T-cell (primary cell): ENCODE data around the gene CARD14. TPM values are rescaled to one million over a fixed set of nuclear protein-coding genes. Genes with fewer than 3 reads are reported as not detected.

Experiments
- ATAC-seq, 4 experiments: fragments of 200-7000 bp in 3 of 4; fragments of 150-1000 bp in 1 of 4; cut with Tn5 transposase; replicated peaks in 1 of 4; 1 replicate in 3 of 4; 2 replicates in 1 of 4; pipeline ENCODE4 v1.10.0; 2021; ENCODE audit warnings: moderate library complexity in 3 of 4, mild to moderate bottlenecking in 2 of 4, moderate number of reproducible peaks in 1 of 4
- CTCF ChIA-PET, 2 donors: fragments of 300-600 bp; sonication (Branson Sonifier 250); formaldehyde crosslinking; loops; one replicate each; lab custom pipeline; 2022; ENCODE audit warnings: antibody characterized with exemption in 2 of 2; lab: Charles Lee
- POLR2A ChIA-PET, 2 donors: fragments of 300-600 bp; sonication (Branson Sonifier 250); formaldehyde crosslinking; loops; one replicate each; lab custom pipeline; 2022; ENCODE audit warnings: antibody characterized with exemption in 2 of 2; lab: Charles Lee
- DNase-seq, 35 experiments: peaks; one replicate each; pipeline versions ENCODE4 v3.0.0 to v3.0.0-alpha.2; 2013 to 2023
- H3K27ac ChIP-seq: one replicate; pipeline ENCODE4 v1.5.1; 2013; ENCODE audit warnings: low read length
- H3K27me3 ChIP-seq, 2 experiments: replicated peaks in 1 of 2; 1 replicate in 1 of 2; 2 replicates in 1 of 2; pipeline versions ENCODE4 v1.6.1 to v1.7.0; 2013; ENCODE audit warnings: low read length in 1 of 2, mixed read lengths in 1 of 2; ENCODE audit not compliant: control insufficient read depth in 2 of 2, insufficient read depth in 2 of 2; ENCODE audit errors: extremely low read depth in 1 of 2
- H3K36me3 ChIP-seq, 2 donors: 1 replicate in 1 of 2; 2 replicates in 1 of 2; pipeline versions ENCODE4 v1.6.1 to v1.7.0; 2013; ENCODE audit warnings: low read length in 1 of 2; ENCODE audit not compliant: control insufficient read depth in 2 of 2, insufficient read depth in 1 of 2; ENCODE audit errors: extremely low read depth in 1 of 2
- H3K4me1 ChIP-seq, 2 experiments: 1 replicate in 1 of 2; 2 replicates in 1 of 2; pipeline versions ENCODE4 v1.6.1 to v1.7.0; 2013; ENCODE audit warnings: low read length in 2 of 2, mixed read lengths in 1 of 2; ENCODE audit not compliant: insufficient read depth in 2 of 2, control insufficient read depth in 1 of 2; ENCODE audit errors: extremely low read depth in 1 of 2
- H3K4me3 ChIP-seq, 2 donors: 1 replicate in 1 of 2; 2 replicates in 1 of 2; pipeline versions ENCODE4 v1.5.1 to v1.7.0; 2013; ENCODE audit warnings: mild to moderate bottlenecking in 2 of 2, low read length in 1 of 2, moderate library complexity in 1 of 2; ENCODE audit not compliant: control insufficient read depth in 1 of 2; ENCODE audit errors: extremely low read depth in 1 of 2
- H3K9me3 ChIP-seq: 2 replicates; pipeline ENCODE4 v1.7.0; 2013
- H3K27ac Mint-ChIP-seq, 2 donors: one replicate each; pipeline ENCODE4 v1.8.0; 2020 to 2021; ENCODE audit warnings: mild to moderate bottlenecking in 2 of 2, mixed read lengths in 2 of 2
- H3K27me3 Mint-ChIP-seq, 2 donors: one replicate each; pipeline ENCODE4 v1.8.0; 2021 to 2022; ENCODE audit warnings: mixed read lengths in 2 of 2
- H3K36me3 Mint-ChIP-seq: one replicate; pipeline ENCODE4 v1.8.0; 2021; ENCODE audit warnings: mixed read lengths
- H3K4me1 Mint-ChIP-seq, 3 donors: one replicate each; pipeline ENCODE4 v1.8.0; 2020 to 2022; ENCODE audit warnings: mixed read lengths in 3 of 3, mild to moderate bottlenecking in 1 of 3
- H3K4me3 Mint-ChIP-seq, 3 donors: one replicate each; pipeline ENCODE4 v1.8.0; 2020 to 2022; ENCODE audit warnings: mild to moderate bottlenecking in 3 of 3, mixed read lengths in 3 of 3, moderate library complexity in 3 of 3
- H3K9me3 Mint-ChIP-seq, 3 donors: one replicate each; pipeline ENCODE4 v1.8.0; 2020 to 2022; ENCODE audit warnings: mixed read lengths in 3 of 3
- WGBS: methylation state at CpG from one replicate; pipeline ENCODE4 v1.1.5; 2013; ENCODE audit warnings: missing lambda C conversion rate; ENCODE audit not compliant: insufficient coverage; 5-methylcytosine and 5-hydroxymethylcytosine counted together
- total RNA-seq, 35 experiments: library from RNA in 6 of 35; stranded (reverse) in 6 of 35; fragments of 120-200 nt in 1 of 35; gene quantifications; one replicate each; pipeline versions ENCODE4 v1.2.1 to v1.2.4 and lab custom pipeline; 2013 to 2026

Gene CARD14
- total RNA-seq, 5 donors from 2014 or later (not counting 1 experiment from before 2014, with no cell fraction given) = 0.06 to 0.10 TPM; not detected in 3

DNA sequence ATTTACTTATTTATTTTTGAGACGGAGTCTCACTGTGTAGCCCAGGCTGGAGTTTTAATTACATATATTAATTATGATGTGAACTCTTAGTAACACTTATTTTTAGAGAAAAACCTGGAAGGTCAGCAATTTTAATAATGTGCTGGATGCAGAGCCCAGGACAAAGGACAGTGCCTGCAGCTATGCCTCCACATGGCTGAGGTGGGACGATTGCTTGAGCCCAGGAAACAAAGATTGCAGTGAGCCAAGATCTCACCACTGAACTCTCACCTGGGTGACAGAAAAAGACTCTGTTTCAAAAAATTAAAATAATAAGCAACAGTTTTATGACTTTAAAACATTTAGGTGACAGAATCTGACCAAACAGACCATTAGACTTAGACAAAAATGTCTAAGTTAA lies 11.0 kb upstream of the CARD14 start:
- CTCF ChIA-PET = interaction anchor here in 1 of 2 donors (1.0 kb wide), 1 partner anchor 57 kb away, joined by 3 read pairs; the partner anchor contains the start of gene GAA
- no peak for DNase-seq
- Histone ChIP-seq H3K9me3 (no peaks in the 10 kb centered on the region), H3K36me3 (no peaks in the 10 kb centered on the region), H3K27ac (no peak overlapping the region), H3K27me3 (peaks cover 0 to 8% of the 10 kb centered on the region in 2 experiments), H3K4me1 (no peaks in the 10 kb centered on the region), H3K4me3 (no peak overlapping the region)
- H3K36me3 Mint-ChIP-seq = no peaks in the 10 kb centered on the region
- peaks cover 0 to 4% (median 0%) of the 10 kb centered on the region in 3 donors for H3K4me1 Mint-ChIP-seq
- H3K27me3 Mint-ChIP-seq = peaks cover 7 to 14% of the 10 kb centered on the region in 2 donors
- H3K9me3 Mint-ChIP-seq = peaks cover 3 to 8% (median 5%) of the 10 kb centered on the region in 3 donors
- 80% methylated on average over 1 of the region's 2 CpGs for WGBS
- H3K4me3 Mint-ChIP-seq = no peak overlapping the region
- H3K27ac Mint-ChIP-seq = no peak overlapping the region
- POLR2A ChIA-PET = no interaction called here
- ATAC-seq = no peak

DNA sequence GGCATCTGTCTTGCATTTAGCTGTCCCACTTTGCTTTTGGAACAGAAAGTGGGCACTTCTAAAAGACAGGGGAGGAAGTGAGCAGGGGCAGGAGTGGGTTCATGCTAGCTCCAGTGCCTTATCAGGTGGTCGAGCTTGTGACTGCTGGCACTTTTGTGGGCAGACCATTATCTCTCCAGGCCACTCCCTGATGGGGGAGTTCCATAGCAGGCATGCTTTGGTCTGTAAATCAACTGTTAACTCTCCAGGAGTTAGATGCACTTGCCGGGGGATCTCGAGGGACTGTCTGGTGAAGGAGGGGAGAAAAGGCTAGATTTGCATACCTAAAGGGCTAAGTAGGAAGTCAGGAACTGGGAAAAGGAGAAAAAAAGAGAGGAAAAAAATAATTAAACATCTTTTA lies 9.3 kb upstream of the CARD14 start:
- 20% methylated on average over 3 of the region's 3 CpGs for WGBS
- H3K36me3 Mint-ChIP-seq = no peaks in the 10 kb centered on the region
- peaks cover 3 to 5% (median 5%) of the 10 kb centered on the region in 3 donors for H3K9me3 Mint-ChIP-seq

DNA sequence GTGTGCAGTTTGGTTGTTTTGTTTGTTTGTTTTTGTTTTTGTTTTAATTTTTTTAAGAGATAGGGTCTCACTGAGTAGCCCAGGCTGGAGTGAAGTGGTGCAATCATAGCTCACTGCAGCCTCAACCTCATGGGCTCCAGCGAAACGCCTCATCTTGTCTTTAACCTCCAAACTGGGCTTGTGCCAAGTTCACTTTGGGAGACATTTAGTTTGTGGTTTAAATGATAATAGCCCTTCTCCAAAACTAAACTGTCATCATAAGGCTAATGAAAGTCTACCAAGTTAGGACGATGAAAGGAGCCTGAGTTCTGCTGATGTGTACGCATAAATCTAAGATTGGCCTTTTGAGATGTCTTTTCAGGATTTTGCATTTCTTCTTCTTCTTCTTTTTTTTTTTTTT lies 6.5 kb upstream of the CARD14 start:
- CTCF ChIA-PET = interaction anchor here (0.7 kb wide), 2 partner anchors 28 to 165 kb away, joined by 6 read pairs; no protein-coding TSS in a partner anchor
- Mint-ChIP-seq H3K36me3 (no peaks in the 10 kb centered on the region), H3K27me3 (peaks cover 7 to 19% of the 10 kb centered on the region in 2 donors), H3K4me3 (no peak overlapping the region), H3K27ac (no peak overlapping the region), H3K4me1 (peaks cover 0 to 4% (median 0%) of the 10 kb centered on the region in 3 donors), H3K9me3 (no peaks in the 10 kb centered on the region)
- H3K4me1 ChIP-seq = no peaks in the 10 kb centered on the region
- ATAC-seq (no peak), DNase-seq (no peak)
- no peaks in the 10 kb centered on the region for H3K9me3 ChIP-seq
- no peak overlapping the region for H3K4me3 ChIP-seq
- H3K27me3 ChIP-seq = peaks cover 0 to 15% of the 10 kb centered on the region in 2 experiments
- H3K27ac ChIP-seq = no peak overlapping the region
- H3K36me3 ChIP-seq = no peaks in the 10 kb centered on the region
- POLR2A ChIA-PET = interaction anchor here in 1 of 2 donors (0.6 kb wide), 1 partner anchor 793 kb away, joined by 5 read pairs; no protein-coding TSS in a partner anchor
- no CpG with 5 or more reads among the region's 4 CpGs for WGBS

More for the DNA sequence above, 9.3 kb upstream of the CARD14 start:
- ChIA-PET POLR2A (no interaction called here), CTCF (no interaction called here)
- H3K9me3 ChIP-seq = no peaks in the 10 kb centered on the region
- H3K27ac ChIP-seq = no peak overlapping the region
- no peak overlapping the region for H3K27ac Mint-ChIP-seq
- ATAC-seq (no peak), DNase-seq (no peak)
- H3K27me3 Mint-ChIP-seq = peaks cover 7 to 19% of the 10 kb centered on the region in 2 donors
- no peak overlapping the region for H3K4me3 ChIP-seq
- H3K4me3 Mint-ChIP-seq = no peak overlapping the region
- H3K27me3 ChIP-seq = peaks cover 0 to 10% of the 10 kb centered on the region in 2 experiments
- H3K4me1 ChIP-seq = no peaks in the 10 kb centered on the region
- H3K36me3 ChIP-seq = no peaks in the 10 kb centered on the region
- H3K4me1 Mint-ChIP-seq = peaks cover 0 to 4% (median 0%) of the 10 kb centered on the region in 3 donors

DNA sequence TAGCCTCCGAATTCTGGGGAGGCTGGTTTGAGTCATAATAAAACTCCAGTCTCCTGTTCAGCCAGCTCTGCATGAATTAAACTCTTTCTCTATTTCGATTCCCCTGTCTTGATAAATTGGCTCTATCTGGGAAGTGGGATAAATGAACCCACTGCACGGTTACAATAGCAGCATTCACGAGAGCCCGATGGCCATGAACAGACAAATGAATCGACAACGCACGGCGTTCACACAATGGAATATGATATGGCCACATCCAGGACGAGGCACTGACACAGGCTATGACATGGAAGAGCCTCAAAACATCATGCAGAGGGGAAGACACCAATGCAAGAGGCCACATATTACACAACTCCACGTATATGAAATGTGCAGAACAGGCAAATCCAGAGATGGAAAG lies 5.6 kb upstream of the CARD14 start:
- H3K36me3 Mint-ChIP-seq = no peaks in the 10 kb centered on the region
- DNase-seq = no peak
- Histone ChIP-seq H3K9me3 (no peaks in the 10 kb centered on the region), H3K4me1 (no peaks in the 10 kb centered on the region), H3K36me3 (no peaks in the 10 kb centered on the region), H3K27me3 (peaks cover 0 to 17% of the 10 kb centered on the region in 2 experiments), H3K27ac (no peak overlapping the region), H3K4me3 (no peak overlapping the region)
- ChIA-PET CTCF (interaction anchor here (0.7 kb wide), 2 partner anchors 28 to 166 kb away, joined by 6 read pairs; no protein-coding TSS in a partner anchor), POLR2A (interaction anchor here in 1 of 2 donors (0.6 kb wide), 1 partner anchor 17 kb away, joined by 3 read pairs; no protein-coding TSS in a partner anchor)
- H3K27ac Mint-ChIP-seq = no peak overlapping the region
- no peak overlapping the region for H3K4me3 Mint-ChIP-seq
- H3K4me1 Mint-ChIP-seq = peaks cover 0 to 4% (median 0%) of the 10 kb centered on the region in 3 donors
- no peaks in the 10 kb centered on the region for H3K9me3 Mint-ChIP-seq
- WGBS = 86% methylated on average over 7 of the region's 11 CpGs
- ATAC-seq = no peak
- peaks cover 7 to 19% of the 10 kb centered on the region in 2 donors for H3K27me3 Mint-ChIP-seq

DNA sequence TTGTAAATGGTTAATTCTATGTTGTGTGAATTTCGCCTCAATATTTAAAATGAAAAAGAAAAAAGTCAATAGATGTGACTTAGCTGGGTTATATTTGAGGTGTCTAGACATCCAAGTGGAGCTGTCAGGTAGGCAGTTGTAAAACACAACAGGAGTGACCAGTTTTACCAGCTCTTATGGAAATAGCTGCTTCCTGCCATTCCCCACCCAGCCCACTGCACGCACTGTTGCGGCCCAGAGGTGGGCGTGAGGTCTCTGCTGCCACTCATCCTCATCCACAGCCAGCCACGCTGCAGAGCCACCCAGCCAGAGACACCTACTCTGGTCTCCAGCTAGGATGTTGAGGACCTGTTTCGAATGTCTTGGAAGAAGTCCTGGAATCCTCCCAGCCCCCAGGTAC lies 3.4 kb upstream of the CARD14 start:
- peaks cover 0 to 24% of the 10 kb centered on the region in 2 experiments for H3K27me3 ChIP-seq
- CTCF ChIA-PET = interaction anchor here in 1 of 2 donors (0.6 kb wide), 1 partner anchor 1835 kb away, joined by 3 read pairs; no protein-coding TSS in a partner anchor
- no peak overlapping the region for H3K4me3 Mint-ChIP-seq
- peaks cover 0 to 7% of the 10 kb centered on the region in 2 donors for H3K27me3 Mint-ChIP-seq
- no peaks in the 10 kb centered on the region for H3K9me3 Mint-ChIP-seq
- H3K4me3 ChIP-seq = no peak overlapping the region
- DNase-seq (no peak), ATAC-seq (no peak)
- H3K4me1 Mint-ChIP-seq = no peaks in the 10 kb centered on the region
- no peaks in the 10 kb centered on the region for H3K9me3 ChIP-seq
- H3K36me3 Mint-ChIP-seq = no peaks in the 10 kb centered on the region
- no peaks in the 10 kb centered on the region for H3K36me3 ChIP-seq
- no peaks in the 10 kb centered on the region for H3K4me1 ChIP-seq
- WGBS = 100% methylated on average over 1 of the region's 6 CpGs
- no peak overlapping the region for H3K27ac Mint-ChIP-seq
- no peak overlapping the region for H3K27ac ChIP-seq
- POLR2A ChIA-PET = no interaction called here

DNA sequence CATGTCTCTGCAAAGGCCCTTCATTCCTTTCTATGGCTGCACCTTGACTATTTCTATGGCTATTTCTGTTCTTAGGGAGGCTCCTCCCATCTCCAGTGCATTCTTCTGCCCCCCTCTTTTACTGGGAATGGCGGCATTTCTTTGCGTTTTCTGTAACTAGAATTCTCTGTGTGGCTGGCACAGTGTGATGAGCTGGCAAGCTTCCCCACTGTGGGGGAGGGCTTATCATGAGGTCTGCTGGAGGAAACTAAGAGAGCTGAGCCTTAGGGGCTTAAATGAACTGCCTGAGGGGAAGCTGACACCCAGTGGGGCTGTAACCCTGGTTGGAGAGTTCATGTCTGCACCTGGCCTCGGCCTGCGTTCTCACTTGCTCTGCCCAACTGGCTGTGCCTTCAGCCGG lies 1.5 kb upstream of the CARD14 start:
- CTCF ChIA-PET = no interaction called here

More for the DNA sequence above, 1.5 kb upstream of the CARD14 start:
- Mint-ChIP-seq H3K36me3 (no peaks in the 10 kb centered on the region), H3K27ac (no peak overlapping the region), H3K27me3 (peaks cover 0 to 7% of the 10 kb centered on the region in 2 donors), H3K9me3 (no peaks in the 10 kb centered on the region), H3K4me3 (no peak overlapping the region), H3K4me1 (no peaks in the 10 kb centered on the region)
- no peaks in the 10 kb centered on the region for H3K9me3 ChIP-seq
- POLR2A ChIA-PET = no interaction called here
- peaks cover 0 to 20% of the 10 kb centered on the region in 2 experiments for H3K27me3 ChIP-seq
- ATAC-seq = no peak
- no peaks in the 10 kb centered on the region for H3K36me3 ChIP-seq
- no peak overlapping the region for H3K27ac ChIP-seq
- 87% methylated on average over 3 of the region's 5 CpGs for WGBS
- H3K4me1 ChIP-seq = no peaks in the 10 kb centered on the region
- H3K4me3 ChIP-seq = no peak overlapping the region
- DNase-seq = no peak
